ENCODE measurements around the gene DBX1. TPM values are rescaled to one million over a fixed set of nuclear protein-coding genes. Genes with fewer than 3 reads are reported as not detected.
A peak's percentile ranks its signal among the peaks of the same experiment; 100 is the strongest.

Gene DBX1
- polyA plus RNA-seq, 3 donors from 2014 or later = not detected

DNA sequence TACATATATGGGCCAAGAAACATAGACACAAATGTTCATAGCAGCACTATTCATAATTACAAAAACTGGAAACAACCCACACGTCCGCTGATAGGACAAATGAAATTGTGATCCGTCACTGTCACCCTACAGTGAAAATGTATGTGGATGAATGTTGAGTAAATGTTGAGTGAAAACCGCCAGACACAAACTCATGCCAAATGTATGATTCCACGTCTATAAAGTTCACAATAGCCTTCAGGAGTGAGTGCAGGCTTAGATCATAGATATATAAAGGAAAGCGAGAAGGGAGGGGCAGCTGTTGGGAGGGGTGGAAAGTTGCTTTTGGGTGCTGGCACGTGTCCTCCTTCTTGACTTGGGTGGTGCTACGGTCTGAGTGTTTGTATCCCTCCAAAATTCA is 33.6 kb downstream of the DBX1 start:
- no peaks in the 10 kb centered on the region for H3K36me3 Mint-ChIP-seq
- no peak overlapping the region for H3K27ac Mint-ChIP-seq
- DNase-seq = no peak
- H3K27me3 Mint-ChIP-seq (ENCODE audit: low read depth in 3 of 3) = peaks cover 0 to 9% (median 2%) of the 10 kb centered on the region in 3 donors
- no peaks in the 10 kb centered on the region for H3K9me3 Mint-ChIP-seq
- no peak overlapping the region for H3K4me3 Mint-ChIP-seq
- peaks cover 1 to 3% of the 10 kb centered on the region in 2 donors for H3K4me1 Mint-ChIP-seq

DNA sequence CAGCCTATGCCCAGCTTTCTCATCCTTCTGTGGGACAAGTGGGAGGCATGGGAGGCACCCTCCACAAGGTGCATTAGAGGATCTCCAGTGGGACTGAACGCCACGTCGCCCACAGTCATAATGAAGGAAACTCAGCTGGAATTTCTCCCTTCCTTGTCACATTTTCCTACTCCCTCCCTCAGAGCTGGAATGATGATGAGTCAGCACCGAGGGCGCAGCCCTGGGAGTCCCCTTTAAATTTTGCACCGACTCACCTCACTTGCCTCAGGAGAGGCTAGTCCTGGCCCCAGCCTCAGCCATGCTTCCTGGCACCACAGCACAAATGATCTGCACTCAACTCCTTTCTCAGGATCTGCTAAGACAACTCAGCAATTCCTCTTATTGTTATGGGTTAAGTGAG is 34.3 kb downstream of the DBX1 start:
- Mint-ChIP-seq H3K27me3 (ENCODE audit: low read depth in 3 of 3) (peaks cover 0 to 9% (median 4%) of the 10 kb centered on the region in 3 donors), H3K4me3 (no peak overlapping the region), H3K27ac (no peak overlapping the region), H3K36me3 (no peaks in the 10 kb centered on the region), H3K9me3 (no peaks in the 10 kb centered on the region), H3K4me1 (no peaks in the 10 kb centered on the region)
- DNase-seq = no peak

DNA sequence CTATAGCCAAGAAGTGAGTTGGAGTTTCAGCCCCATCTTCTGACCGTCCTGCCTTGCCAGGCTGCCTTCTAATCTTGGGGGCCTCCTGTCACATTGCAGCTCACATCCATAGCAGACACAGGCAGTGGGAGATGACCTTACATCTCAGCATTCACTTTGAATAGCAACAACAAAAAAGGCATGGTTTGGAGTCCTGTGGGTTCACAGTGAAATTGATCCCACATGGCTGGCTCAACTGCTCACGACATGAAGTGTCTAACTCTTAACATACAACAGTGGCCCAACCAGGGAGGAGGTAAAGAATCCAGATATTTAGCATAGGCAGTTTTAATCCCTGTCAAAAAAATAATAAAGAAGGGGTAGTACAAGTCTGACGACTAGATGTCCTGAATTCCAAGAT is 38.1 kb downstream of the DBX1 start:
- Mint-ChIP-seq H3K4me3 (no peak overlapping the region), H3K9me3 (no peaks in the 10 kb centered on the region), H3K27me3 (ENCODE audit: low read depth in 3 of 3) (peaks cover 2 to 4% (median 4%) of the 10 kb centered on the region in 3 donors), H3K4me1 (no peaks in the 10 kb centered on the region), H3K36me3 (peaks cover 0 to 3% (median 0%) of the 10 kb centered on the region in 3 donors), H3K27ac (no peak overlapping the region)
- no peak for DNase-seq

DNA sequence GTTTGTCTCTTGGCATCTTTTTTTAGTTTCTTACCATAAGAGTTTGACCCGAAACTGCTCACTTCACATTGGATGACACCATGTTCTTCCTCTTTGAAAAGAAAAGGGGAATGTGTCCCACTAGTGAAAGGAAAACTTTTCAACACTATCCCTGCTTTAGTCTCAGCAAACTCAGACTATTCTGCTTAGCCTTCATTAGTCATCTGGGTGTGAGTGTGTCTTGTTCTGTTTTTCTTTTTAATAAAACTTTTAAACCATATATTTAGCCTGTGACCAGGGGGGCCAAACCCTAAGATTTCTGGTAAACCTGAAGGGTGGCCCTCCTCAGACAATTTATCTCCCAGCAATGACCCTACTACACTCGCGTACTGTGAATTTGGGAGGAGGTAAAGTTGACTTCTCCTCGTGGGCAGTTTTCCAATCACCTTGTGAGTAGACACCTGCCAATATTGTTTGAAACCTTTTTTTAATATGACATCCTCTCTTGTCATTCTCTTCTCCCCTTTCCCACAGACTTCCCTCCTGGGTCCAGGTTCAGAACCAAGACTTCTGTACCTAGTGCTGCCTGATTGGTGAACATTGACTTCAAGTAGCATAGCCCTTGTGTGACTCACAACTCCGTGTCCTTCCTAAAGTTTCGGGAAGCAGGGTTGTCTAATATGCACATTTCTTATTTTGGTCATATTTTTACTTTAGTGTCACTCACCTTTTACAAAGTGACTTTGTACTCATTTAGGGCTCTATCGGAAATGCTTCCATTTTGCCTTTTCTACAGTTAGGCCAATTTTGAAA is 39.9 kb downstream of the DBX1 start:
- H3K4me3 Mint-ChIP-seq = no peak overlapping the region

DNA sequence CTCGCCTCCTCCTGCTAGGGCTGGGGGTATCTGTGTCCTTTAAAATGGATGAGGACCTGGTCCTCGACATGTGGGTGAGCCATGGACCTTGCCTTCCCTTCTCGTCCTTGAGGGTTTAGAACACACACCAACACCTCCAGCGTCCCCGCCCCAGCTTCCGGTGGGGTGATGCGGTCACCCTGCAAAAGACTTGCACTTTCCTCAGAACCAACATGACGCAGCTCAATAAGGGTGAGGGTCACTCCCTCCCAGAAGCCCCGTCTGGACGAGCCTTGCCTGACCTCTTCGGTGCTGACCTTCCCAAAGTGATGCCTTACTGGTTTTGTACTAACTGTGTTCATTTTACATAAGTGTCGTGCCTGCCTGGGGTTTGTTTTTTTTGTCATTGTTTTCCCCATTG is 41.0 kb downstream of the DBX1 start:
- DNase-seq = no peak
- Mint-ChIP-seq H3K27ac (no peak overlapping the region), H3K9me3 (no peaks in the 10 kb centered on the region), H3K4me3 (no peak overlapping the region), H3K4me1 (no peaks in the 10 kb centered on the region), H3K27me3 (ENCODE audit: low read depth in 3 of 3) (peaks cover 2 to 4% (median 2%) of the 10 kb centered on the region in 3 donors), H3K36me3 (peaks cover 0 to 3% (median 0%) of the 10 kb centered on the region in 3 donors)

More for the DNA sequence above, 39.9 kb downstream of the DBX1 start:
- H3K27ac Mint-ChIP-seq = no peak overlapping the region
- H3K27me3 Mint-ChIP-seq (ENCODE audit: low read depth in 3 of 3) = peaks cover 2 to 4% (median 2%) of the 10 kb centered on the region in 3 donors
- H3K36me3 Mint-ChIP-seq = peaks cover 0 to 3% (median 0%) of the 10 kb centered on the region in 3 donors
- H3K9me3 Mint-ChIP-seq = no peaks in the 10 kb centered on the region
- DNase-seq = no peak
- H3K4me1 Mint-ChIP-seq = no peaks in the 10 kb centered on the region

DNA sequence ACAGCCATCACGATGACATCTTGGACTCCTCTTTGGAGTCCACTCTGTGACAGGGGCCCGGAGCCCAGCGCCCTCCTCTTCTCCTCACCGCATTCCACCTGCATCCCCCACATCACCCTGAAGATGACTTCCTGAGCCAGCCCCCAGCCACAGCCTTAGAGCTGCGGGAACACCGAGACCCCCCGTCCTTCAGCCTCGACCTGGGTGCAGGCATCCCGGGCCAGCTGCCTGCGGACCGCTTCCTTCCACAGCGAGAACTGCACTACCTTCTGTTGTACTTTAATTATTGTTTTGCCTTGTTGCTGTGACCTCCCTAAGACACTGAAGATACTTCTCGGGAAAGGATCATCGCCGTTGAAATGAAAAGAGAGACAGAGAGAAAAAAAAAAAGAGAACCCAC is 42.1 kb downstream of the DBX1 start:
- Mint-ChIP-seq H3K9me3 (no peaks in the 10 kb centered on the region), H3K27me3 (ENCODE audit: low read depth in 3 of 3) (peaks cover 2 to 4% (median 2%) of the 10 kb centered on the region in 3 donors), H3K4me1 (no peaks in the 10 kb centered on the region), H3K27ac (no peak overlapping the region), H3K36me3 (peaks cover 0 to 3% (median 0%) of the 10 kb centered on the region in 3 donors), H3K4me3 (no peak overlapping the region)
- no peak for DNase-seq

DNA sequence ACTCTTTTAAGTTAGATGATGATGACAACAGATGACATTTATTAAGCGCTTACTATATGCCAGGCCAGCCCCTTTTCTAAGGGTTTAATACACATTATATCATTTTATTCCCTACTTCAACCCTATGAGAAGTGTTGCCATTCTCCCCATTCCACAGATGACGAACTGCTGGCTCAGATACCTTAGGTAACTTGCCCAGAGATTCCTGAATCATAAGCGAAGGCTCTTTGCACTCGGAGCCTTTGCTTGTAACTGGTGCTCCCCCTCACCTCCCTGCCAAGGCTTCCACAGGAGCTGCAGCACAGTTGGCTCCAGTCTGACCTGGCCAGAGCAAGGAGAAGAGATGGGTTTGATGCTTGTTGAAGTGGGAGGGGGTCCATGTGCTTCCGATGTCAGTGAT is 43.0 kb downstream of the DBX1 start:
- no peak overlapping the region for H3K4me3 Mint-ChIP-seq
- no peak for DNase-seq

DNA sequence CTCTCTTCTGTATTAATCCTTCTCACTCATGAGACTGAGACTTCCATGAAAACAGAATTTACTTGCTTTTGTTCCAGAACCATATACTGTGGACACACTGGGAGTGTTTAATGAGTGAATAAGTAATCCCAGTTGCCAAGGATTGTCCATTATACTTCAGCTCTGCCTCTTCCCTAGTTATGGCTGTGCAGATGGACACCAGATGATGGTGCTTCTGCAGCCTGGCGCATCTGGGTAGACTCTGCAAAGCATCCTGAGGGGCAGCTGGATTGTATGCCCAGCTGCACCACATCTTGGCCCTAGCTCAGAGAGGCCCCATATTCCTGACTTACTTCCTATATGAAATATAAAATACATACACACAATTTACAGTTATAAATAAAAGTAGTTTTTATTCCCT is 43.5 kb downstream of the DBX1 start:
- no peak overlapping the region for H3K27ac Mint-ChIP-seq
- no peaks in the 10 kb centered on the region for H3K4me1 Mint-ChIP-seq
- H3K4me3 Mint-ChIP-seq = no peak overlapping the region
- H3K36me3 Mint-ChIP-seq = peaks cover 0 to 3% (median 0%) of the 10 kb centered on the region in 3 donors
- no peaks in the 10 kb centered on the region for H3K9me3 Mint-ChIP-seq
- no peak for DNase-seq
- peaks cover 0 to 4% (median 2%) of the 10 kb centered on the region in 3 donors for H3K27me3 Mint-ChIP-seq (ENCODE audit: low read depth in 3 of 3)

More for the DNA sequence above, 43.0 kb downstream of the DBX1 start:
- H3K4me1 Mint-ChIP-seq = no peaks in the 10 kb centered on the region
- H3K27me3 Mint-ChIP-seq (ENCODE audit: low read depth in 3 of 3) = peaks cover 2 to 4% (median 2%) of the 10 kb centered on the region in 3 donors
- peaks cover 0 to 3% (median 0%) of the 10 kb centered on the region in 3 donors for H3K36me3 Mint-ChIP-seq
- no peak overlapping the region for H3K27ac Mint-ChIP-seq
- H3K9me3 Mint-ChIP-seq = no peaks in the 10 kb centered on the region

DNA sequence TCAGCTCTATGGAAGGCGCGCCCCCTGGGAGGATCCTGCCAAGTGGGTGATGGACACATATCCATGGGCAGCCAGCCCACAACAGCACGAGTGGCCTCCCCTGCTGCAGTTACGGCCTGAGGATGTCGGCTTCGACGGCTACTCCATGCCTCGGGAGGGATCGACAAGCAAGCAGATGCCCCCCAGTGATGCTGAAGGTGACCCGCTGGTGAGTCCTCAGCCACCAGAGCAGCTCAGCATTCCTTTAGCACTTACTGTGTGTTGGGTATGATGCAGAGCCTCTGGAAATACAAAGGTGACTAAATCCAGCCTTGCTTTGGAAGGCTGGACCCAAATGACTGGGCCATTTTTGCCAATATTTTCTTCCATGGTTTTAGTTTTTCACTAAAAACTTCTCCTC is 45.7 kb downstream of the DBX1 start:
- DNase-seq = no peak
- Mint-ChIP-seq H3K36me3 (peaks cover 0 to 3% (median 0%) of the 10 kb centered on the region in 3 donors), H3K27ac (no peak overlapping the region), H3K27me3 (ENCODE audit: low read depth in 3 of 3) (peaks cover 0 to 4% (median 4%) of the 10 kb centered on the region in 3 donors), H3K4me3 (no peak overlapping the region), H3K4me1 (peaks cover 0 to 5% of the 10 kb centered on the region in 2 donors), H3K9me3 (no peaks in the 10 kb centered on the region)

DNA sequence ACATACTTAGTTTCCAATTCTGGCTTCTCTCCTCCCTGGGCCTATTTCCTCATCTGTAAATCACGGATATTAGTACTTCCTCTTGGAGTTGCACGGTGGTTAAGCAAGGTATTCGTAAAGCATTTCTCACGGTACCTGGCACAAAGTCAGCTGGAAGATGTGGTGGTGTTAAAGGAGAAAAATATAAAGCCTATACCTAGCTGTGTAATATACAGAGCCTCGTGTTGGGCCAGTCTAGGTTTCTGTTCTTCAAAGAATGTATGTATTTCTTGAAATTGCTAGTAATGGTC is 47.2 kb downstream of the DBX1 start:
- Mint-ChIP-seq H3K9me3 (no peaks in the 10 kb centered on the region), H3K4me1 (peaks cover 0 to 5% of the 10 kb centered on the region in 2 donors), H3K27me3 (ENCODE audit: low read depth in 3 of 3) (peaks cover 0 to 5% (median 0%) of the 10 kb centered on the region in 3 donors), H3K27ac (no peak overlapping the region), H3K4me3 (no peak overlapping the region), H3K36me3 (no peaks in the 10 kb centered on the region)
- DNase-seq = no peak

DNA sequence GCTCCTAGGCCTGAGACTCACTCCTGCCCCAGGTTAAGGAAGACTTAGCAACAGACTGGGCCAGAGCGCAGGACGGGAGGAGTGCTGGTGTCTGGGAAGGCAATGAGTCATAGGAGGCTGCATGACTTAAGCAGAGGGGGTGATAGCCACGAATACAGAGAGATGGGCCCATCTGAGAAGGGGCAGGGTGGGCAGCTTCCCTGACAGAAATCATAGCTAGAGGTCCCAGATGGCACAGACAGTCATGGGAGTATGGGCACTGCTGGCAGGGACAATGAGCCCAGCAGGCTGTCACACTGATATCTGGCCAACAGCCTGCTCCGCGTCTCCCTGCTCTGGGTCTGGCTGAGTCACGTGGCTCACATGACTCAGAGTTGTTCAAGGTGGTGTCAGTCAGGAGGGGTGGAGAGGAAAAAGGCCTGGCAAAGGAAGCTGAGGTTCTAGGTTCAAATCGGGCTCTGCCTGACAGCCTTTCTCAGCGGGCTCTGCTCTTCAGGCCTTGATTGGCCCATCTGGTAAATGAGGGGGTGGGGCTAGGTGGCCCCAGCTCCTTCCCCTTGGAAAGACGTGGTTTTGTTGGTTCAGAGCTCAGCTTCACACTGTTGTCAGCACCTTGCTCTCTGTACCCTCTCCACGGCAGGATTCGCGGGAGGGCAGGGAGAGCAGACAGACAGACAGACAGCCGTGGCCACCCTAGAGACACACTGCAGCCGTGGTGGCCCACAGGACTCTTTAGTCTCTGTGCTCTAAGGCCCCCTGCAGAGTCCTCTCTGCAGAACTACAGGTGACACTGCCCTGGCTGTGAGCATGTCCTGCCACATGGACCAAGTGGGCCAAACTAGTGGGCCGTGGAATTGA is 47.8 kb downstream of the DBX1 start:
- Mint-ChIP-seq H3K27ac (no peak overlapping the region), H3K9me3 (no peaks in the 10 kb centered on the region), H3K27me3 (ENCODE audit: low read depth in 3 of 3) (peaks cover 0 to 5% (median 1%) of the 10 kb centered on the region in 3 donors), H3K4me3 (no peak overlapping the region), H3K4me1 (peaks cover 0 to 5% of the 10 kb centered on the region in 2 donors), H3K36me3 (no peaks in the 10 kb centered on the region)
- DNase-seq = no peak

DNA sequence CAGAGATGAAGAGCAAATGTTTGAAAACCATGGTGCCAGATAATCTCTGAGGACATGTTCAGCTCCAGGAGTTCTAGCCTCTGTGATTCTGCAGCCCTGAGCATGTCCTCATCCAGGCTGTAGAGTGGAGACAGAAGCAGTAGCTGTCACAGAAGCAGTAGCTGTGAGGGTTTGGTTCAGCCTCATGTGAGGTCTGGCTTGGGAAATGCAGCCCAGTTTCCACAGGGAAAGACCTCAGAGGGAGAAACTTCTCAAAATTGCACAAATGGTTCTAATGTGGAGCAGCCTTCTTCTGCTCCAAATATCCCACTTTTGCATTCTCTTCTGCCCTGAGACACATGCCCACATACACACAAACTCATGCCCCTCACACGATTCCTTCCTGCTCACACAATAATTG is 48.4 kb downstream of the DBX1 start:
- DNase-seq = no peak
- Mint-ChIP-seq H3K36me3 (no peaks in the 10 kb centered on the region), H3K4me3 (no peak overlapping the region), H3K4me1 (peaks cover 0 to 5% of the 10 kb centered on the region in 2 donors), H3K27ac (no peak overlapping the region), H3K27me3 (ENCODE audit: low read depth in 3 of 3) (peaks cover 0 to 5% (median 5%) of the 10 kb centered on the region in 3 donors), H3K9me3 (no peaks in the 10 kb centered on the region)

DNA sequence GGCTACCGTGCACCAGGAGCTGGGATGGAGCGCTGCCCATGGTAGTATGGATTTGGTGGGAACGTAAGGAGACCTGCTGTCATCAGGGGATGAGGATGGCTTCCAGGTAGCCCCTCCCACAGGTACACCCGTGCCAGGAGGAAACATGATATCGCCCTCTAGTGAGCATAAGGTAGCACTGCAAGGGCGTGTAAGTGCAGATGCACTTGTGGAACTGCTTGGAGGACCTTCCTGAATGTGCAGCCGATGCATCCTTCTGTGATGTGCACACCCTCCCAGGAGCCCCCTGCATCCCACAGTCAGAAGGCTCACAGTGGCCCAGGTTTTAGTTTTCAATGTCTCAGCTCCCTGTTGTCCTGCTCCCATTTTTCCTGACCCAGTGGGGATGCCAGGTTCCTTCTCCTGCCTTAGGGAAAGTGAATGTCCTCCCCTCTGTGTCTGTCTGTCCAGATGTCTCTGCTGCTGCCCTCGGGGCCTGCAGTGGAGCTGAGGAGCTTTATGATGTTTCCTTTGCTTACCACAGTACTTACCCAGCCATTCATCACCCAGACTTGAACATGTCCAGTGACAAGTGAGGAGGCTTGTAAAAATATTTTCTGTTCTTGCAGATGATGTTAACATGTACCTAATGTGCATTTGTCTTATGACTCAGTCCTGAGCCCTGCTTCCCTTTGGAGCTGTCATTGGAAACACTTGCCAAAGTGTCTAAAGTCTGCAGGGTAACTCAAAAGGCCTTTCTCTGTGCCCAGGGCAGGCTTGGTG is 49.2 kb downstream of the DBX1 start:
- Mint-ChIP-seq H3K4me1 (peaks cover 0 to 5% of the 10 kb centered on the region in 2 donors), H3K36me3 (no peaks in the 10 kb centered on the region), H3K9me3 (no peaks in the 10 kb centered on the region), H3K27ac (no peak overlapping the region), H3K27me3 (ENCODE audit: low read depth in 3 of 3) (peaks cover 0 to 5% (median 5%) of the 10 kb centered on the region in 3 donors), H3K4me3 (no peak overlapping the region)
- peak; percentile 42 to 53 (median 50) for DNase-seq
